HepG2 (cell line): ENCODE data around the gene NDE1. TPM values are rescaled to one million over a fixed set of nuclear protein-coding genes. Genes with fewer than 3 reads are reported as not detected.
A peak's percentile ranks its signal among the peaks of the same experiment; 100 is the strongest.

Experiments used
- AGO1 ChIP-seq: fragments of 200-400 bp; formaldehyde crosslinking; IDR thresholded peaks from 2 replicates; pipeline ENCODE4 v1.6.1; 2017; ENCODE audit warnings: mild to moderate bottlenecking, low read depth, low read length, moderate library complexity; ENCODE audit not compliant: poor library complexity, severe bottlenecking
- ERF ChIP-seq: IDR thresholded peaks from 2 replicates; pipeline ENCODE4 v1.6.1; 2018; ENCODE audit warnings: missing biosample characterization, missing genetic modification reagents
- FIP1L1 ChIP-seq: fragments of 200-400 bp; formaldehyde crosslinking; IDR thresholded peaks from 2 replicates; pipeline ENCODE4 v1.6.1; 2018; ENCODE audit warnings: low read depth, mild to moderate bottlenecking, low read length, moderate library complexity, borderline replicate concordance; ENCODE audit not compliant: insufficient read depth
- HBP1 ChIP-seq: IDR thresholded peaks from 2 replicates; pipeline ENCODE4 v1.6.1; 2016; ENCODE audit warnings: low read depth, control low read depth
- KLF9 ChIP-seq: IDR thresholded peaks from 2 replicates; pipeline ENCODE4 v1.6.1; 2016; ENCODE audit warnings: low read depth
- MEIS1 ChIP-seq: sonication (generic); formaldehyde crosslinking; IDR thresholded peaks from 2 replicates; pipeline ENCODE4 v1.9.0; 2021; ENCODE audit warnings: mild to moderate bottlenecking, missing genetic modification reagents, moderate library complexity, borderline replicate concordance
- NFAT5 ChIP-seq: sonication (generic); formaldehyde crosslinking; IDR thresholded peaks from 2 replicates; pipeline ENCODE4 v1.4.0; 2020; ENCODE audit warnings: missing genetic modification reagents
- SAFB2 ChIP-seq: sonication (generic); formaldehyde crosslinking; IDR thresholded peaks from 2 replicates; pipeline ENCODE4 v1.5.1; 2020; ENCODE audit warnings: missing genetic modification reagents, low read depth, mild to moderate bottlenecking, borderline replicate concordance
- TRIM22 ChIP-seq: fragments of 450-650 bp; IDR thresholded peaks from 2 replicates; pipeline ENCODE4 v1.6.1; 2017
- USF2 ChIP-seq, 2 experiments: sonication (generic) in 1 of 2; formaldehyde crosslinking in 1 of 2; IDR thresholded peaks; 2 replicates each; pipeline versions ENCODE4 v1.5.1 to v1.6.1; 2011 to 2020; ENCODE audit warnings: borderline replicate concordance in 1 of 2, low read depth in 1 of 2, low read length in 1 of 2, mild to moderate bottlenecking in 1 of 2, missing genetic modification reagents in 1 of 2, moderate library complexity in 1 of 2
- ZBTB8A ChIP-seq: sonication (generic); formaldehyde crosslinking; IDR thresholded peaks from 2 replicates; pipeline ENCODE4 v1.4.0; 2020; ENCODE audit warnings: mild to moderate bottlenecking, low read depth, missing genetic modification reagents, borderline replicate concordance
- ZFY ChIP-seq: sonication (generic); formaldehyde crosslinking; IDR thresholded peaks from 2 replicates; pipeline ENCODE4 v1.4.0; 2020; ENCODE audit warnings: missing genetic modification reagents
- ZKSCAN5 ChIP-seq: sonication (generic); formaldehyde crosslinking; IDR thresholded peaks from 2 replicates; pipeline ENCODE4 v1.5.1; 2020; ENCODE audit warnings: mild to moderate bottlenecking, missing genetic modification reagents
- ZNF10 ChIP-seq: sonication (generic); formaldehyde crosslinking; IDR thresholded peaks from 2 replicates; pipeline ENCODE4 v1.4.0; 2020; ENCODE audit warnings: mild to moderate bottlenecking, low read depth, missing genetic modification reagents, borderline replicate concordance
- ZNF20 ChIP-seq: sonication (generic); formaldehyde crosslinking; IDR thresholded peaks from 2 replicates; pipeline ENCODE4 v1.4.0; 2020; ENCODE audit warnings: mild to moderate bottlenecking, moderate library complexity, missing genetic modification reagents
- ZNF232 ChIP-seq: sonication (generic); formaldehyde crosslinking; IDR thresholded peaks from 2 replicates; pipeline ENCODE4 v1.4.0; 2020; ENCODE audit warnings: missing genetic modification reagents, borderline replicate concordance
- ZNF317 ChIP-seq: sonication (generic); formaldehyde crosslinking; IDR thresholded peaks from 2 replicates; pipeline ENCODE4 v1.5.0; 2020; ENCODE audit warnings: mild to moderate bottlenecking, missing genetic modification reagents
- polyA plus RNA-seq, 8 experiments: library from polyadenylated mRNA; depleted of rRNA in 3 of 8; stranded (reverse) in 7 of 8; unstranded in 1 of 8; fragments of >200 nt; fragmentation: Illumina TruSeq in 4 of 8; extraction: Trizol in 4 of 8; gene quantifications; 2 replicates each; pipeline versions ENCODE4 v1.2.1 to v1.2.3, GENCODE V29; 2011 to 2016; ENCODE audit warnings: low read depth in 4 of 8, missing spikeins in 1 of 8, mixed read lengths in 1 of 8; ENCODE audit not compliant: insufficient read depth in 1 of 8
- total RNA-seq, 5 experiments: library from RNA; depleted of rRNA; stranded (reverse); fragments of >200 nt; fragmentation: Illumina TruSeq; extraction: Trizol; gene quantifications; 2 replicates each; pipeline ENCODE4 v1.2.3, GENCODE V29; 2016; ENCODE audit warnings: low read depth in 1 of 5

NDE1 gene
- total and polyA plus RNA-seq, 2 of the 13 experiments (the other 11 are each of a cell fraction or from before 2014, with no cell fraction given), result 40.9 to 72.5 TPM

- no peak for TF ChIP-seq USF2 (IDR thresholded peaks at IDR 0.05; ENCODE audit: low read depth, low read length)
- 0 out of 2 replicates have a peak, but pooled peaks have one; percentile 26 for TF ChIP-seq USF2 (CRISPR knock-in tag; IDR thresholded peaks at IDR 0.05; ENCODE audit: borderline replicate concordance)
- no peak for TF ChIP-seq AGO1
- TF ChIP-seq MEIS1 (CRISPR knock-in tag), result peak; percentile 78; the same call in 1 of the 2 replicates
- peak; percentile 95 for TF ChIP-seq SAFB2 (CRISPR knock-in tag)
- TF ChIP-seq TRIM22, result no peak
- 0 out of 2 replicates have a peak, but pooled peaks have one; percentile 82 for TF ChIP-seq ZBTB8A (CRISPR knock-in tag)
- no peak for TF ChIP-seq ZKSCAN5 (CRISPR knock-in tag)
- TF ChIP-seq ZNF10 (CRISPR knock-in tag), result no peak
- peak; percentile 82; the same call in 1 of the 2 replicates for TF ChIP-seq ZFY (CRISPR knock-in tag)
- no peak; the same call in 1 of the 2 replicates for TF ChIP-seq KLF9 (CRISPR knock-in tag)
- TF ChIP-seq HBP1, result peak; percentile 77
- peak; percentile 93 for TF ChIP-seq ERF
- TF ChIP-seq NFAT5 (CRISPR knock-in tag), result peak; percentile 37; the same call in 1 of the 2 replicates
- no peak for TF ChIP-seq FIP1L1
- TF ChIP-seq ZNF317 (CRISPR knock-in tag), result no peak
- TF ChIP-seq ZNF20, result no peak
- TF ChIP-seq ZNF232 (CRISPR knock-in tag), result peak; percentile 9; the same call in 1 of the 2 replicates
Observed at GRCh38 chr16:15650019-15650697, at the start of gene NDE1 (continued).
